Osteoblast (primary cell): ENCODE results near the gene HPCAL1. TPM values are rescaled to one million over a fixed set of nuclear protein-coding genes. Genes with fewer than 3 reads are reported as not detected.
"Not testable (repeated sequence)": the region's sequence is repeated elsewhere in the genome, so short reads cannot be mapped to it uniquely, and the experiment has no call there.

ENCODE experiments used
- DNase-seq: peaks from one replicate; pipeline ENCODE4 v3.0.0; 2011; ENCODE audit warnings: low spot score, mixed read lengths; ENCODE audit not compliant: insufficient read length; ENCODE audit errors: missing footprints
- H2AFZ ChIP-seq: 2 replicates; pipeline ENCODE4 v1.6.0; 2011; ENCODE audit warnings: mild to moderate bottlenecking, low read length
- H3K27ac ChIP-seq: 2 replicates; pipeline ENCODE4 v1.5.1; 2011; ENCODE audit warnings: mild to moderate bottlenecking, low read depth, low read length, moderate library complexity
- H3K27me3 ChIP-seq: 2 replicates; pipeline ENCODE4 v1.6.0; 2012; ENCODE audit warnings: mild to moderate bottlenecking, control low read depth, inconsistent platforms, low read length, moderate library complexity; ENCODE audit not compliant: insufficient read depth
- H3K36me3 ChIP-seq: 2 replicates; pipeline ENCODE4 v1.5.1; 2011; ENCODE audit warnings: mild to moderate bottlenecking, low read length, control low read depth, moderate library complexity; ENCODE audit not compliant: insufficient read depth
- H3K4me1 ChIP-seq: 2 replicates; pipeline ENCODE4 v1.5.1; 2011; ENCODE audit warnings: mild to moderate bottlenecking, low read length, control low read depth, moderate library complexity; ENCODE audit not compliant: insufficient read depth
- H3K4me2 ChIP-seq: 2 replicates; pipeline ENCODE4 v1.6.0; 2011; ENCODE audit warnings: mild to moderate bottlenecking, low read length; ENCODE audit not compliant: insufficient read depth
- H3K4me3 ChIP-seq: fragments of 200-600 bp; sonication (generic); 3 replicates; pipeline ENCODE4 v1.5.1; 2012; ENCODE audit warnings: mild to moderate bottlenecking, low read length, inconsistent platforms; ENCODE audit not compliant: insufficient read depth
- H3K79me2 ChIP-seq: 2 replicates; pipeline ENCODE4 v1.6.0; 2012; ENCODE audit warnings: mild to moderate bottlenecking, low read length, control low read depth, inconsistent platforms; ENCODE audit not compliant: insufficient read depth
- H3K9me3 ChIP-seq: 2 replicates; pipeline ENCODE4 v1.5.1; 2011; ENCODE audit warnings: low read depth, low read length, control low read depth
- H4K20me1 ChIP-seq: 2 replicates; pipeline ENCODE4 v1.6.0; 2012; ENCODE audit warnings: mild to moderate bottlenecking, low read length, control low read depth; ENCODE audit not compliant: insufficient read depth
- CTCF ChIP-seq: IDR thresholded peaks from 2 replicates; pipeline ENCODE4 v1.5.1; 2011; ENCODE audit warnings: mild to moderate bottlenecking, low read depth, low read length, moderate library complexity; ENCODE audit errors: extremely low read depth
- total RNA-seq: library from RNA; depleted of rRNA; stranded (reverse); fragments of >200 nt; gene quantifications from 2 replicates; pipeline ENCODE4 v1.2.3, GENCODE V29; 2012

The HPCAL1 gene
- total RNA-seq, 1 donor: 57.2 TPM

GRCh38 chr2:10296142-10296541 lies 6.6 kb upstream of the HPCAL1 start:
- Histone ChIP-seq H3K27ac (no peak overlapping the region), H2AFZ (no peak overlapping the region), H3K27me3 (no peaks in the 10 kb centered on the region), H3K9me3 (no peaks in the 10 kb centered on the region), H3K36me3 (no peaks in the 10 kb centered on the region), H3K79me2 (no peaks in the 10 kb centered on the region), H4K20me1 (no peaks in the 10 kb centered on the region), H3K4me3 (no peak overlapping the region), H3K4me1 (peaks cover 10% of the 10 kb centered on the region), H3K4me2 (no peak overlapping the region)
- DNase-seq: no peak
- no peak for TF ChIP-seq CTCF

GRCh38 chr2:10297191-10297830 lies 5.4 kb upstream of the HPCAL1 start:
- H3K27me3 ChIP-seq: no peaks in the 10 kb centered on the region
- H4K20me1 ChIP-seq: no peaks in the 10 kb centered on the region
- H3K4me3 ChIP-seq: no peak overlapping the region
- H3K36me3 ChIP-seq: no peaks in the 10 kb centered on the region
- no peaks in the 10 kb centered on the region for H3K9me3 ChIP-seq
- peak; percentile 56 for DNase-seq
- peak overlapping the region; percentile 53 for H3K27ac ChIP-seq
- no peak for TF ChIP-seq CTCF
- H3K79me2 ChIP-seq: no peaks in the 10 kb centered on the region
- no peak overlapping the region for H2AFZ ChIP-seq
- no peak overlapping the region for H3K4me2 ChIP-seq
- peaks cover 10% of the 10 kb centered on the region for H3K4me1 ChIP-seq

- no peak for TF ChIP-seq CTCF
- Histone ChIP-seq H3K36me3 (no peaks in the 10 kb centered on the region), H3K4me2 (peak overlapping the region; percentile 18), H4K20me1 (no peaks in the 10 kb centered on the region), H3K4me3 (no peak overlapping the region), H2AFZ (peak overlapping the region; percentile 26), H3K27me3 (no peaks in the 10 kb centered on the region), H3K27ac (peak overlapping the region; percentile 53), H3K9me3 (no peaks in the 10 kb centered on the region), H3K79me2 (peaks cover 2% of the 10 kb centered on the region), H3K4me1 (peaks cover 10% of the 10 kb centered on the region)
- peak; percentile 97 for DNase-seq
Observed at GRCh38 chr2:10297959-10298531, 4.7 kb upstream of the HPCAL1 start.

GRCh38 chr2:10298777-10299176 lies 3.9 kb upstream of the HPCAL1 start:
- peaks cover 10% of the 10 kb centered on the region for H3K4me1 ChIP-seq
- peak overlapping the region; percentile 40 for H3K27ac ChIP-seq
- not testable (repeated sequence) for H3K4me2 ChIP-seq, H3K79me2 ChIP-seq, H3K36me3 ChIP-seq, H2AFZ ChIP-seq, H3K9me3 ChIP-seq, H3K27me3 ChIP-seq, DNase-seq, H4K20me1 ChIP-seq, H3K4me3 ChIP-seq
